ENCODE measurements around the gene CDK5.

The CDK5 gene

DNA sequence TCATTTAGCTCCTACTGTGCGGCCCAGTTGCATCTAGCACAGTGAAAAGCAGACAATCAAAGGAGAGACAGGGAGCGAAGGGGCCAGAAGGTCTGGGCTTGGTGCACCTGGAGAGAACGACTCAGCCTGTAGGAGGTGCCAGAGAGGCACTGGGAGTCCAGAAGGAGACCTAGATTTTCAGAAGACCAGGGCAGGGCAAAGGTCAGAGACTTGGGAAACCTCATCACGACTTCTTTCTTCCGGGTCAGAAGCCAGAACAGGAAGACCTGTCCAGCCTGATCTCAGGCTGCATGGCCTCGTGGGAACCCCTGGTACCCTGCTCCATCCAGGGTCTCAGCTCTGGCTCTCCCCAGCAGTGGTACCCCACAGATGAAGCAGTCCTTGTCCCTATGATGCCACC lies 33.7 kb upstream of the CDK5 start:
- TF ChIP-seq, protein P1, sequence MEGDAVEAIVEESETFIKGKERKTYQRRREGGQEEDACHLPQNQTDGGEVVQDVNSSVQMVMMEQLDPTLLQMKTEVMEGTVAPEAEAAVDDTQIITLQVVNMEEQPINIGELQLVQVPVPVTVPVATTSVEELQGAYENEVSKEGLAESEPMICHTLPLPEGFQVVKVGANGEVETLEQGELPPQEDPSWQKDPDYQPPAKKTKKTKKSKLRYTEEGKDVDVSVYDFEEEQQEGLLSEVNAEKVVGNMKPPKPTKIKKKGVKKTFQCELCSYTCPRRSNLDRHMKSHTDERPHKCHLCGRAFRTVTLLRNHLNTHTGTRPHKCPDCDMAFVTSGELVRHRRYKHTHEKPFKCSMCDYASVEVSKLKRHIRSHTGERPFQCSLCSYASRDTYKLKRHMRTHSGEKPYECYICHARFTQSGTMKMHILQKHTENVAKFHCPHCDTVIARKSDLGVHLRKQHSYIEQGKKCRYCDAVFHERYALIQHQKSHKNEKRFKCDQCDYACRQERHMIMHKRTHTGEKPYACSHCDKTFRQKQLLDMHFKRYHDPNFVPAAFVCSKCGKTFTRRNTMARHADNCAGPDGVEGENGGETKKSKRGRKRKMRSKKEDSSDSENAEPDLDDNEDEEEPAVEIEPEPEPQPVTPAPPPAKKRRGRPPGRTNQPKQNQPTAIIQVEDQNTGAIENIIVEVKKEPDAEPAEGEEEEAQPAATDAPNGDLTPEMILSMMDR (IDR thresholded peaks at IDR 0.05; ENCODE audit: control insufficient read depth, extremely low read depth, insufficient read depth) = peak; percentile 56
- no peak for DNase-seq (ENCODE audit: low read depth)
- H3K4me3 ChIP-seq (ENCODE audit: low read depth, low read length) = no peak overlapping the region

DNA sequence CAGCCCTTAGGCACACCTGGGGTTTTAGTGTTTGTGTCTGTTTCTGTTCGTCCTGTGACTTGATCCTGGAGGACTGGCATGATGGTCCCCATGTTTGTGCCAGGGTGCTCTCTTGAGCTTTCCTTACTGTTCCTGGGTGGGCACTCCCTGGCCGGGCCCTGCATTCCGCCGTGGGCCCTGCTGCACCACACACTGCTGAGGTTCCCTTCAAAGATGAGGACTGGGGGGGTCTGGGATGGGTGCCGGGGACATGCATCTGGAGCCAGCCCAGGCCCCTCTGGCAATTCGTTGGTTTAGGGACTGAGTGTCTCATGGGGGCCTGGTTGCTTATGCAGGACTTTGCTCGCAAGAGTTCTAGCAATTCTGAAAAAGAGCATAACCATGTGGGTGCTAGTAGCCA lies 33.3 kb upstream of the CDK5 start:
- H3K4me3 ChIP-seq (ENCODE audit: low read depth, low read length) = no peak overlapping the region
- TF ChIP-seq, protein P1 (IDR thresholded peaks at IDR 0.05; ENCODE audit: control insufficient read depth, extremely low read depth, insufficient read depth) = no peak
- DNase-seq (ENCODE audit: low read depth) = no peak

DNA sequence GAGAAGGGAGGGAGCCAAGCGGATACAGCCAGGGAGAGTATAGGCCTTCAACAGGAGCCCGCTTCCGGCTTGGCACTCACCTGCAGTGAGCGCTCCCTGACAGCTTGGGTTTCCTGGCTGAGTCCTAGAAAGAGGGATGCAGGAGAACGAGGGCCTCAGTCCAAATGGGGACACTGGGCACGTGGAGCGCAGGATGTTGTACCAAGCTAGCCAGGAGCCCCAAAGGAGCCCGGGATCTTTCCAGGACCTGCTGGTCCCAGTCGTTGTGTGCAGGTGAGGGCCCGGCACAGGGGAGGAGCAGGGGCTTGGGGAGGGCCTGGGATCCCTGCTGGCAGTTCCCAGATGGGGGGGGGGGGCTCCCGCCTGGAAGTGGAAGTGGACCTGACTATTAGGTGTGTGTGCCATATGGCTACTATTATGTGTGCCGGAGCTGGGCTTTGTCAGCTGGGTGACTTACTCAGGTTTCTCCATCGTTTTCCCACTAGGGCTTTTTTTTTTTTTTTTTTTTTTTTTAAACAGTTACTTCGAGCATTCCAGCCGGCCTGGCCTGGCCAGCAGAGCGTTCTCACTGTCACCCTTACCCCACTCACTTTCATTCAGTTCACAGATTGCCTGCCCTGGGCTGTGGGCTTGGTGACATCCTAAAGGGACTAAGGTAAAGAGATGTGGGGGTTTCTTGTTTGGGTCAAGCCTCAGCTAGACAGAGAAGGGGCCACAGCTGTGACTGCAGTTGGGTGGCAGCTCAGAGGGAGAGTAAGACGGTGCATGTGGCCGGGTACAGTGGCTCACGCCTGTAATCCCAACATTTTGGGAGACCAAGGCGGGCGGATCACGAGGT lies 32.4 kb upstream of the CDK5 start:
- no peak for DNase-seq (ENCODE audit: low read depth)

DNA sequence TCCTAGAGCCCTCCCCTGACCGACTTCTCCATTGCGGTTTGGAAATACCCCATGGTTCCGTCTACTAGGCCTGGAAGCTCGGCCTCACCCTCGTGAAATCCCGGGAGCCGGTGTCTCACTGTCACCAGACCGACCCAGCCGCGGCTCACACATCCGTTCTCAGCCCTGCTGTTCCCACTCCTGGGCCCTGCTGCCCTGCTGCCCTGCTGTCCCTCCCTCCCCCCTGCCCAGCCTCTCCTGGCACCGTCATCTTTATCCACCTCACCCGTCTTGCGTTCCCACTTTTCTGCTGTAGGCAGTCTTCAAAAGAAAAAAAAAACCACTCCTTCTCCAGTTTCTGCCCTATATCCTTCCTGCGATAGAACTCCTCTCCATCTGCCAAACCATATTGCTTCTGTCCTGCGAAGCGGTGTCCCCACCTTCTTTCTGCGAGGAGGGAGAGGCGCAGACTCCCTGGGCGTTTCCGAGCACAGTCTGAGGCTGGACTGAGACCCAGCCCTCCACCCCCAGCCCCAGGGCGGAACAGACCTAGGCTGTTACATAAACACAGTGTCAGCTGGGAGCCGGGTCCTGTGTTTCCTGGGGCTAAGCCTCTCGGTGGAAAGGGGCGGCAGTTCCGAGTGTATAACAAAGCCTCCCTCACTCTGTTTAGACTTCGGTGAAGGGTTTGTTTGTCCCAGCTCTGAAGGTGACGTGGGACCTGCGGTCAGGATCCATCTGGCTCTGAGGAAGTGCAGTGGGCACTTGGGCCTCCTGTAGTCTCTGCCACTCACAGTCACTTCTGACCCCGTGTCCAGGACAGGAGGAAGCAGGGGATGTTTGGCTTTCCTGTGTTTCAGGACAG lies 31.4 kb upstream of the CDK5 start:
- TF ChIP-seq, protein P1 (IDR thresholded peaks at IDR 0.05; ENCODE audit: control insufficient read depth, extremely low read depth, insufficient read depth) = no peak
- DNase-seq (ENCODE audit: low read depth) = no peak
- H3K4me3 ChIP-seq (ENCODE audit: low read depth, low read length) = peak overlapping the region; percentile 93

More for the DNA sequence above, 32.4 kb upstream of the CDK5 start:
- TF ChIP-seq, protein P1 (IDR thresholded peaks at IDR 0.05; ENCODE audit: control insufficient read depth, extremely low read depth, insufficient read depth) = no peak
- peak overlapping the region; percentile 93; the same call in 1 of the 2 replicates for H3K4me3 ChIP-seq (ENCODE audit: low read depth, low read length)

DNA sequence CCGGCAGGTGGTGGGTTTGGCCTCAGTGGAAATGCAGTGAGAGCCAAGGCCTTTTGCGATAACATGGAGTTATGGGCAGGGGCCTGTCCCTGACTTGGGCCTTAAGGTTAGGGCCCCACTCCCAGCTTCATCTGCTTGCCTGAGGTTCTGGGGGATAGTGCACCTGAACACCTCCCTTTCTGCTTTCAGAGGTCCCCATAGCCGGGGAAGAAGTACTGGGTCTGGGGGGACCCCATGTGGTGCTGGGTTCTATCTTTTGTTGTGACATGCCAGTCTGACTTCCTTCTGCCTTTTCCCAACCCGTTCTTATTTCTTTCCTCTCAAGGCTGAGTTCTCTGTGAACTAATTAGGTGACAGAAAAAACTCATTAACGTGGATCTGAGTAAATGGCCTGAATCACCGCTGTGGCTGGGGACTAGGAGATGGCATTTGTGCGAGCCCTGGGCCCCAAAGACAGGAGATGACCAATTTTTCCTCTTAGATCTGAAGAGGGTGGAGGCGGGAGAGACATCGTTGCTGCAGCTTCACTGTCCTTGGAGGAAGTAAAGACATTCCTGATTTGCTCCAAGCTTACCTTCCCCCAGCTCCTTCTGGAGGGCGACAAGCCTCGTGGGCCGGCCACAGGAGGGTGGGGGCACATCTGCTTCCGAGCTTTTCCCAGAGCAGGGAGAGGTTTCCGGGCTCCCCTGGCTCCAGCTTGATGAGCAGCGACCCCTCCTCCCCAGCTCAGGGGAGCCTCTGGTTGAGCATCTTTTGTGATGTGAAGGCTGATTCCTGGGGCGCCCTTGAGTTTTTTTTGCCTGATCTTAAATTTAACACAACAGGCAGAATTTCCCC lies 30.5 kb upstream of the CDK5 start:
- peak overlapping the region; percentile 93 for H3K4me3 ChIP-seq (ENCODE audit: low read depth, low read length)
- TF ChIP-seq, protein P1 (IDR thresholded peaks at IDR 0.05; ENCODE audit: control insufficient read depth, extremely low read depth, insufficient read depth) = no peak
- DNase-seq (ENCODE audit: low read depth) = no peak

DNA sequence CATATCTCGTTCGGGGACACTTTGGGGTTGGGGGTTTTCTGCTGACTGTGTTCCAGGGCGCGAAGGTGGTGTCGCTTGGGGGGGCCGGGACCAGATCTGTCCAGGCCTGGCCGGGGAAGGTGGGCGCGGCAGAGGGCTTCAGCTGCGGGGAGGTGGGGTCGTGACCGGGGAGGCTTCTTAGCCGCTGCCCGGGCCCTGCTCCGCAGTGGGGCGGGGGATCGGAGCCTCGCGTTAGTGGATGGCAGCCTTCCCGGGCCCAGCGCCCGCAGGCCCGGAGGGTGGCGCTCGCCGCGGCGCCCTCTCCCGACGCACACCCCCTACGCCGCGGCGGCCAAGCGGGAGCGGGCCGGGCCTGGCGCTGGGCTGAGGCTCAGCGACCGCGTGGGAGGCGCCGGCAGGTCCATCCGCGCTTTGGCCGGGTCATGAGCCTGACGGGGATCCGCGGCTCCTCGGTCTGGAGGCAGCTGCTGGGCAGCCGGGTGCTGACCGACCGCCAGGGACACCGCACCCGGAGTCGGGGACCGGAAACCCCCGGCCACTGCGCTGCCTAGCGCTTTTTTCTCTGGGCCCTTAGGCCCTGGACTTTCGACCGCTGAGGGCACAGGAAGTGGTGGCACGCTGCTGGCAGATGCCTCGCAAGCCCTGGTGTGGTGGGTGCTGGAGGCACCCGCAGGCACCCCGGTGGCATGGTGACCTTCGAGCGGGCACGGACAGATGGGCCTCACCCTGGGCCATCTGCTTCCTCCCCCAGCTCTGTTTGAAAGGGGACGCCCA lies 29.7 kb upstream of the CDK5 start:
- DNase-seq (ENCODE audit: low read depth) = no peak
- TF ChIP-seq, protein P1 (IDR thresholded peaks at IDR 0.05; ENCODE audit: control insufficient read depth, extremely low read depth, insufficient read depth) = peak; percentile 52
- peak overlapping the region; percentile 93 for H3K4me3 ChIP-seq (ENCODE audit: low read depth, low read length)

All from LNCaP clone FGC (cell line).